Astrocyte (in vitro differentiated cells and primary cell): ENCODE measurements around the gene FBXO27.

ENCODE experiments used
- EZH2 ChIP-seq: IDR thresholded peaks from 2 replicates; pipeline ENCODE4 v1.6.1; 2012; ENCODE audit warnings: mild to moderate bottlenecking, low read length, inconsistent platforms; ENCODE audit not compliant: insufficient read depth
- TF ChIP-seq, protein P1 (sequence below): IDR thresholded peaks from 2 replicates; pipeline ENCODE4 v1.5.1; 2011; ENCODE audit warnings: low read depth, mild to moderate bottlenecking, inconsistent platforms, low read length, moderate library complexity; ENCODE audit not compliant: insufficient read depth

DNA sequence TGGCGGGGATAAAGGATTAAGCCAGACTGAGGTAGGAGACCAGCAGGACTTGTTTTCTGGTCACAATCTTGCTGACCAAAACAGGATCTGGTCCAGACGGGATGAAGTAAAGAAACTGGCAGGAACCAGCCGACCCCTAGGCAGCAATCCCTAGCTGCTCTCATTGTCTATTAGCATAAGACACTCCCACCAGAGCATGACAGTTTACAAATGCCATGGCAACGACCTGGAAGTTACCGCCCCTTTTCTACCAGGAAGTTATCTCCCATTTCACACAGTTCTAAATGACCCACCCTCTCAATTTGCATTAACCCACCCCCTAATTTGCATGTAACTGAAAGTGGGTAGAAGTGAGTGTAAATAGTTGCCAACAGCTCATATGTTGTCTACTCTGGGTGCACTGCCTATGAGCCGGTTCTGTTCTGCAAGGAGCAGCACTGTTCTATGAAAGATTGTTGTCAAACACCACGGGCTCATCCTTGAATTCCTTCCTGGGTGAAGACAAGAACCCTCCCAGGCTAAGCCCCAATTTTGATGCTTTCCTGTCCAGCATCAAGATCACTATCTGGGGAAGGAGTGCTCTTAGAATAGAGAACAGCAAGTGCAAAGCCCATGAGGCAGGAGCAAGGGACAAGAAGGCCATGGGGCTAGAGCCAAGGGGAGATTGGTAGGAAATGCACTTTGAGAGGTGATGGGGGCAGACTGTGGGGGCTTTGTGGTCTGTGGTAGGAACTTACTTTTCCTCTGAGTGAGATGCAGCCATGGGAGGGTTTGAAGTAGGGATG, 13.9 kb upstream of the FBXO27 start:
- TF ChIP-seq, protein P1, sequence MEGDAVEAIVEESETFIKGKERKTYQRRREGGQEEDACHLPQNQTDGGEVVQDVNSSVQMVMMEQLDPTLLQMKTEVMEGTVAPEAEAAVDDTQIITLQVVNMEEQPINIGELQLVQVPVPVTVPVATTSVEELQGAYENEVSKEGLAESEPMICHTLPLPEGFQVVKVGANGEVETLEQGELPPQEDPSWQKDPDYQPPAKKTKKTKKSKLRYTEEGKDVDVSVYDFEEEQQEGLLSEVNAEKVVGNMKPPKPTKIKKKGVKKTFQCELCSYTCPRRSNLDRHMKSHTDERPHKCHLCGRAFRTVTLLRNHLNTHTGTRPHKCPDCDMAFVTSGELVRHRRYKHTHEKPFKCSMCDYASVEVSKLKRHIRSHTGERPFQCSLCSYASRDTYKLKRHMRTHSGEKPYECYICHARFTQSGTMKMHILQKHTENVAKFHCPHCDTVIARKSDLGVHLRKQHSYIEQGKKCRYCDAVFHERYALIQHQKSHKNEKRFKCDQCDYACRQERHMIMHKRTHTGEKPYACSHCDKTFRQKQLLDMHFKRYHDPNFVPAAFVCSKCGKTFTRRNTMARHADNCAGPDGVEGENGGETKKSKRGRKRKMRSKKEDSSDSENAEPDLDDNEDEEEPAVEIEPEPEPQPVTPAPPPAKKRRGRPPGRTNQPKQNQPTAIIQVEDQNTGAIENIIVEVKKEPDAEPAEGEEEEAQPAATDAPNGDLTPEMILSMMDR, result no peak
- TF ChIP-seq EZH2, result no peak
